Stimulated activated CD8-positive, alpha-beta memory T cell treated with anti-CD3 and anti-CD28 coated beads, Interleukin-4, amount 100 ng/mL, for 48 hours (primary cell): ENCODE results near the gene FOXD2.

Experiments
- DNase-seq: peaks from one replicate; pipeline ENCODE4 v3.0.0-alpha.2; 2020

Gene FOXD2

GRCh38 chr1:47437447-47438164 lies at the start of gene FOXD2:
Gene FOXD2, plus strand, starts transcription at chr1:47438044. Its CDS starts 92 bp downstream, at chr1:47438136.
- DNase-seq: peak; percentile 96

- DNase-seq: peak; percentile 76
Measured at GRCh38 chr1:47388891-47389238, 49.0 kb upstream of the FOXD2 start.

- DNase-seq: no peak
Measured at GRCh38 chr1:47389731-47390130, 48.1 kb upstream of the FOXD2 start.

GRCh38 chr1:47390843-47391242 lies 47.0 kb upstream of the FOXD2 start:
- DNase-seq: no peak

GRCh38 chr1:47393141-47393540 lies 44.7 kb upstream of the FOXD2 start:
- no peak for DNase-seq

- DNase-seq: no peak
Measured at GRCh38 chr1:47395433-47395832, 42.4 kb upstream of the FOXD2 start.

- no peak for DNase-seq
Measured at GRCh38 chr1:47396671-47397196, 41.1 kb upstream of the FOXD2 start.

- DNase-seq: no peak
Measured at GRCh38 chr1:47399138-47399845, 38.6 kb upstream of the FOXD2 start.

- DNase-seq: no peak
Measured at GRCh38 chr1:47399846-47400155, 38.0 kb upstream of the FOXD2 start.

GRCh38 chr1:47401761-47402160 lies 36.1 kb upstream of the FOXD2 start:
- no peak for DNase-seq

- no peak for DNase-seq
Measured at GRCh38 chr1:47402591-47402990, 35.3 kb upstream of the FOXD2 start.

GRCh38 chr1:47403321-47403910 lies 34.4 kb upstream of the FOXD2 start:
- no peak for DNase-seq

GRCh38 chr1:47405697-47406096 lies 32.1 kb upstream of the FOXD2 start:
- no peak for DNase-seq

GRCh38 chr1:47406966-47407365 lies 30.9 kb upstream of the FOXD2 start:
- no peak for DNase-seq

- no peak for DNase-seq
Measured at GRCh38 chr1:47407481-47407880, 30.4 kb upstream of the FOXD2 start.

- no peak for DNase-seq
Measured at GRCh38 chr1:47409311-47410067, 28.4 kb upstream of the FOXD2 start.

- DNase-seq: no peak
Measured at GRCh38 chr1:47410068-47410455, 27.8 kb upstream of the FOXD2 start.

GRCh38 chr1:47411436-47411835 lies 26.4 kb upstream of the FOXD2 start:
- no peak for DNase-seq

GRCh38 chr1:47412437-47412836 lies 25.4 kb upstream of the FOXD2 start:
- no peak for DNase-seq

- DNase-seq: no peak
Measured at GRCh38 chr1:47415728-47416318, 22.0 kb upstream of the FOXD2 start, which contains the start of gene FOXE3. Gene FOXE3, plus strand, starts transcription at chr1:47416285. Its CDS starts 31 bp downstream, at chr1:47416316.

- DNase-seq: peak; percentile 33
Measured at GRCh38 chr1:47416319-47417169, 21.3 kb upstream of the FOXD2 start.
